Kidney epithelial cell (primary cell): ENCODE results near the gene LRRFIP1. TPM values are rescaled to one million over a fixed set of nuclear protein-coding genes. Genes with fewer than 3 reads are reported as not detected.
A peak's percentile ranks its signal among the peaks of the same experiment; 100 is the strongest.

Experiments
- DNase-seq: peaks from one replicate; pipeline ENCODE4 v3.0.0-alpha.2; 2010; ENCODE audit warnings: low read depth
- H3K27me3 ChIP-seq: 2 replicates; pipeline ENCODE4 v1.6.0; 2011; ENCODE audit warnings: low read length; ENCODE audit not compliant: control insufficient read depth, insufficient read depth
- H3K36me3 ChIP-seq: 2 replicates; pipeline ENCODE4 v1.5.1; 2011; ENCODE audit warnings: low read length; ENCODE audit not compliant: control insufficient read depth, insufficient read depth
- H3K4me3 ChIP-seq: 2 replicates; pipeline ENCODE4 v1.5.1; 2011; ENCODE audit warnings: low read depth, mild to moderate bottlenecking, control low read depth, low read length
- CTCF ChIP-seq: IDR thresholded peaks from 2 replicates; pipeline ENCODE4 v1.5.1; 2011; ENCODE audit warnings: mild to moderate bottlenecking, moderate library complexity, low read length, control low read depth, inconsistent platforms; ENCODE audit not compliant: insufficient read depth, poor library complexity, severe bottlenecking
- total RNA-seq: library from RNA; depleted of rRNA; stranded (reverse); fragments of >200 nt; gene quantifications from 2 replicates; pipeline ENCODE4 v1.2.3, GENCODE V29; 2015

Gene LRRFIP1
- total RNA-seq, 1 donor from 2014 or later = 97.5 TPM

- H3K27me3 ChIP-seq = peaks cover 3% of the 10 kb centered on the region
- no peak for TF ChIP-seq CTCF
- H3K4me3 ChIP-seq = no peak overlapping the region
- H3K36me3 ChIP-seq = no peaks in the 10 kb centered on the region
- DNase-seq = no peak
These were observed 2.8 kb upstream of the LRRFIP1 start for GRCh38 chr2:237624565-237624964.

GRCh38 chr2:237625216-237625705 is 2.1 kb upstream of the LRRFIP1 start:
- no peak for TF ChIP-seq CTCF
- no peaks in the 10 kb centered on the region for H3K36me3 ChIP-seq
- peaks cover 3% of the 10 kb centered on the region for H3K27me3 ChIP-seq
- H3K4me3 ChIP-seq = no peak overlapping the region
- DNase-seq = no peak

GRCh38 chr2:237625777-237626176 is 1.6 kb upstream of the LRRFIP1 start:
- no peak for TF ChIP-seq CTCF
- peaks cover 3% of the 10 kb centered on the region for H3K27me3 ChIP-seq
- H3K4me3 ChIP-seq = no peak overlapping the region
- no peak for DNase-seq
- no peaks in the 10 kb centered on the region for H3K36me3 ChIP-seq

GRCh38 chr2:237626813-237627440 is 460 bp upstream of the LRRFIP1 start:
- H3K27me3 ChIP-seq = peaks cover 3% of the 10 kb centered on the region

GRCh38 chr2:237628247-237629187 is 1.1 kb downstream of the LRRFIP1 start:
- DNase-seq = no peak
- Histone ChIP-seq H3K4me3 (peak overlapping the region; percentile 65), H3K36me3 (no peaks in the 10 kb centered on the region), H3K27me3 (peaks cover 3% of the 10 kb centered on the region)
- TF ChIP-seq CTCF = no peak

More at GRCh38 chr2:237626813-237627440, 460 bp upstream of the LRRFIP1 start:
- Histone ChIP-seq H3K36me3 (no peaks in the 10 kb centered on the region), H3K4me3 (peak overlapping the region; percentile 65)
- no peak for DNase-seq
- no peak for TF ChIP-seq CTCF

- Histone ChIP-seq H3K27me3 (peaks cover 3% of the 10 kb centered on the region), H3K4me3 (no peak overlapping the region), H3K36me3 (no peaks in the 10 kb centered on the region)
- DNase-seq = no peak
- no peak for TF ChIP-seq CTCF
These were observed 1.8 kb downstream of the LRRFIP1 start for GRCh38 chr2:237629188-237629534.
